Glomerular visceral epithelial cell (primary cell): ENCODE data around the gene SYNE2.
"Not testable (repeated sequence)": the region's sequence is repeated elsewhere in the genome, so short reads cannot be mapped to it uniquely, and the experiment has no call there.

Experiments
- DNase-seq: peaks from one replicate; pipeline ENCODE4 v3.0.0-alpha.2; 2016; ENCODE audit errors: extremely low spot score

Gene SYNE2

GRCh38 chr14:64012003-64012402, 159.2 kb downstream of the SYNE2 start:
- DNase-seq: no peak

- DNase-seq: no peak
These were observed 159.9 kb downstream of the SYNE2 start for GRCh38 chr14:64012720-64013119.

- no peak for DNase-seq
These were observed 172.7 kb downstream of the SYNE2 start for GRCh38 chr14:64025479-64025878.

- no peak for DNase-seq
These were observed 173.8 kb downstream of the SYNE2 start for GRCh38 chr14:64026600-64026999.

- DNase-seq: no peak
These were observed 182.3 kb downstream of the SYNE2 start for GRCh38 chr14:64035143-64035542.

GRCh38 chr14:64037869-64038745, 185.3 kb downstream of the SYNE2 start:
- DNase-seq: not testable (repeated sequence)

GRCh38 chr14:64038841-64039542, 186.2 kb downstream of the SYNE2 start:
- DNase-seq: no peak

GRCh38 chr14:64040044-64040443, 187.2 kb downstream of the SYNE2 start:
- no peak for DNase-seq

- not testable (repeated sequence) for DNase-seq
These were observed 190.5 kb downstream of the SYNE2 start for GRCh38 chr14:64043296-64043695.

- no peak for DNase-seq
These were observed 192.3 kb downstream of the SYNE2 start for GRCh38 chr14:64045091-64045490.

- no peak for DNase-seq
These were observed 197.0 kb downstream of the SYNE2 start for GRCh38 chr14:64049616-64050381.

- DNase-seq: no peak
These were observed 201.2 kb downstream of the SYNE2 start for GRCh38 chr14:64053694-64054669.

- no peak for DNase-seq
These were observed 206.8 kb downstream of the SYNE2 start for GRCh38 chr14:64059454-64060198.

GRCh38 chr14:64060199-64060545, 207.4 kb downstream of the SYNE2 start:
- no peak for DNase-seq

- DNase-seq: peak; percentile 12
These were observed 207.9 kb downstream of the SYNE2 start for GRCh38 chr14:64060648-64061096.

GRCh38 chr14:64061115-64061514, 208.3 kb downstream of the SYNE2 start:
- no peak for DNase-seq

GRCh38 chr14:64061706-64062105, 208.9 kb downstream of the SYNE2 start:
- DNase-seq: no peak

- no peak for DNase-seq
These were observed 209.7 kb downstream of the SYNE2 start for GRCh38 chr14:64062381-64063115.

- no peak for DNase-seq
These were observed 211.6 kb downstream of the SYNE2 start for GRCh38 chr14:64064447-64064846.
